ENCODE results near the gene LAMB3. TPM values are rescaled to one million over a fixed set of nuclear protein-coding genes. Genes with fewer than 3 reads are reported as not detected.

The LAMB3 gene
- total and polyA plus RNA-seq, 10 of the 15 experiments (the other 5 are each of a cell fraction or from before 2014, with no cell fraction given) = 0.04 to 1.8 (median 0.10) TPM; not detected in 1

DNA sequence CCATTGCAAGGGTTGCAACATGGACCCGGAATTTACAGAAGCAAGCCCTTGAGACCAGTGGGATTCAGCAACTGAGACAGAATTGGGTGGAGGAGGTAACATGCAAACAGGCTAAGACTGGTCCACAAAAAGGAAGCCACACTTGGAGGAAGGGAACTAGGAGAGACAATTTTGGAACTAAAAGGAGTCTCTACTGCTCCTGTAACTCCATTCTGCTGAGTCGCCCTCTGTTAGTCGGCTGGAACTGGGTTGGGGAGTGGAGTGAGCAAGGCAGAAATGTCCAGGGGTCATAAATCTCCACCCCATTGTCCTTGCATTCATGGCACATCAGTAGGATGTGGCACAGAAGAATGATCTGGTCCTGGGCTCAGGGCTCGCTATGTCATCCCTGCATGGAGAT is 5.1 kb downstream of the LAMB3 start:
- Histone ChIP-seq H3K9me3 (replicated peaks; ENCODE audit: control insufficient read depth, insufficient read depth, low read length) (no peaks in the 10 kb centered on the region), H4K20me1 (ENCODE audit: control insufficient read depth, insufficient read depth) (no peaks in the 10 kb centered on the region), H3K4me1 (ENCODE audit: control insufficient read depth, insufficient read depth, low read length) (peaks cover under 1% of the 10 kb centered on the region; the same call in 1 of the 2 replicates), H3K4me2 (ENCODE audit: control insufficient read depth, insufficient read depth) (no peak overlapping the region), H3K36me3 (ENCODE audit: control insufficient read depth in 2 of 2, insufficient read depth in 2 of 2, low read length in 1 of 2) (no peaks in the 10 kb centered on the region), H3K79me2 (ENCODE audit: control insufficient read depth, insufficient read depth, low read length) (no peaks in the 10 kb centered on the region), H3K9ac (ENCODE audit: control insufficient read depth, insufficient read depth, low read length) (no peak overlapping the region), H3K4me3 (no peak overlapping the region), H3K27ac (ENCODE audit: control insufficient read depth, insufficient read depth) (no peak overlapping the region), H3K27me3 (replicated peaks in 1 of 2; ENCODE audit: control insufficient read depth in 2 of 2, insufficient read depth in 2 of 2, low read length in 1 of 2) (no peaks in the 10 kb centered on the region; a peak in 1 of 4 replicates), H2AFZ (ENCODE audit: control insufficient read depth, low read depth, low read length) (no peak overlapping the region)
- ChIA-PET POLR2A (no interaction called here), SMC1A (ENCODE audit: uncharacterized antibody, unreplicated experiment) (interaction anchor here (1.3 to 17.6 kb wide), 3 partner anchors 7 to 40 kb away, joined by 3 to 261 read pairs (median 7); partner anchors contain the start of gene G0S2), RAD21 (ENCODE audit: unreplicated experiment) (interaction anchor here (0.6 to 15.7 kb wide), 2 partner anchors 28 to 1661 kb away, joined by 3 to 195 read pairs; partner anchors contain the start of gene G0S2), CTCF (interaction anchor here (1.0 to 2.3 kb wide), 9 partner anchors 16 to 102 kb away, joined by 3 to 11 read pairs (median 4); no protein-coding TSS in a partner anchor)
- in situ Hi-C loops (cut with MboI) = no loop called here
- intact Hi-C loops (cut with micrococcal nuclease; ENCODE audit: unreplicated experiment) = loop anchor here (5.0 kb wide), 1 partner anchor 40 kb away; no protein-coding TSS in a partner anchor
- 47% methylated on average over 4 of the region's 4 CpGs for WGBS (ENCODE audit: insufficient coverage, insufficient replicate concordance, low lambda C conversion rate, missing lambda C conversion rate)
- no TSS peak for BruUV-seq (replicated peaks)
- FAIRE-seq (no peak), ATAC-seq (no peak), DNase-seq (ENCODE audit: low read depth, low spot score) (no peak)
- TF ChIP-seq EZH2 (IDR thresholded peaks at IDR 0.05; ENCODE audit: borderline replicate concordance, control insufficient read depth, low read depth, low read length) = no peak
- TF ChIP-seq HSF1 (IDR thresholded peaks at IDR 0.05; ENCODE audit: low read depth, low read length) = no peak
- no peak for TF ChIP-seq YY1 (IDR thresholded peaks at IDR 0.05; ENCODE audit: low read depth, low read length)
- no peak for TF ChIP-seq CBX5 (IDR thresholded peaks at IDR 0.05; ENCODE audit: low read depth)
- no peak for TF ChIP-seq SUZ12 (IDR thresholded peaks at IDR 0.05; ENCODE audit: unreplicated experiment)
- TF ChIP-seq BHLHE40 (IDR thresholded peaks at IDR 0.05; ENCODE audit: borderline replicate concordance in 1 of 2, low read depth in 2 of 2, low read length in 1 of 2) = no peak
- no peak for TF ChIP-seq HDAC6 (IDR thresholded peaks at IDR 0.05; ENCODE audit: unreplicated experiment)
